Subcutaneous adipose tissue (tissue), 4 donors: ENCODE data around the gene PIGN. TPM values are rescaled to one million over a fixed set of nuclear protein-coding genes. Genes with fewer than 3 reads are reported as not detected.

ENCODE experiments used
- total RNA-seq, 4 donors: library from RNA; depleted of rRNA; stranded (reverse); fragments of >200 nt; gene quantifications; one replicate each; pipeline ENCODE4 v1.1.0, GENCODE V29; 2016
- TF ChIP-seq, protein P1 (sequence below): fragments of 450-650 bp; IDR thresholded peaks from one replicate; pipeline ENCODE4 v1.5.1; 2016; ENCODE audit warnings: low read depth, mild to moderate bottlenecking, control low read depth, antibody characterized with exemption, moderate library complexity

Gene PIGN
- total RNA-seq, 4 donors from 2014 or later: 22.6 to 35.0 (median 31.3) TPM

DNA sequence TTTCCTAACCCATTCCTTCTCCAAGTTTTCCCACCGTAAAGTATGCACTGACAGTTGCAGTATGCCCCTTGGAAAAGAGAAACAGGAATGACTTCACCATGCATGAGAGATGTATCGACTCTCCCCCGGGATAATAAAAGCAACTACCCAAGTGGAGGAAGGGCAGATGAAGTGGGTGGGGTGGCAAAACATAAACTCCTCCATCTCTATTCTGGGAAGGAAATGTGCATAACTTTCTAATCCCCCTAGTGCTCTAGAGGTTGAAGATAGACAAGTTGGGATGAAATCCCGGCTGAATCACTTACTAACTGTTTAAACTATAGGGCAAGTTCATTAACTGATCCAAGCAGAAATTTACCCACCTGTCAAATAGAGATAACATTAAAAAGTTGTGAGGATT, 89.2 kb downstream of the PIGN start:
- TF ChIP-seq, protein P1, sequence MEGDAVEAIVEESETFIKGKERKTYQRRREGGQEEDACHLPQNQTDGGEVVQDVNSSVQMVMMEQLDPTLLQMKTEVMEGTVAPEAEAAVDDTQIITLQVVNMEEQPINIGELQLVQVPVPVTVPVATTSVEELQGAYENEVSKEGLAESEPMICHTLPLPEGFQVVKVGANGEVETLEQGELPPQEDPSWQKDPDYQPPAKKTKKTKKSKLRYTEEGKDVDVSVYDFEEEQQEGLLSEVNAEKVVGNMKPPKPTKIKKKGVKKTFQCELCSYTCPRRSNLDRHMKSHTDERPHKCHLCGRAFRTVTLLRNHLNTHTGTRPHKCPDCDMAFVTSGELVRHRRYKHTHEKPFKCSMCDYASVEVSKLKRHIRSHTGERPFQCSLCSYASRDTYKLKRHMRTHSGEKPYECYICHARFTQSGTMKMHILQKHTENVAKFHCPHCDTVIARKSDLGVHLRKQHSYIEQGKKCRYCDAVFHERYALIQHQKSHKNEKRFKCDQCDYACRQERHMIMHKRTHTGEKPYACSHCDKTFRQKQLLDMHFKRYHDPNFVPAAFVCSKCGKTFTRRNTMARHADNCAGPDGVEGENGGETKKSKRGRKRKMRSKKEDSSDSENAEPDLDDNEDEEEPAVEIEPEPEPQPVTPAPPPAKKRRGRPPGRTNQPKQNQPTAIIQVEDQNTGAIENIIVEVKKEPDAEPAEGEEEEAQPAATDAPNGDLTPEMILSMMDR: no peak

DNA sequence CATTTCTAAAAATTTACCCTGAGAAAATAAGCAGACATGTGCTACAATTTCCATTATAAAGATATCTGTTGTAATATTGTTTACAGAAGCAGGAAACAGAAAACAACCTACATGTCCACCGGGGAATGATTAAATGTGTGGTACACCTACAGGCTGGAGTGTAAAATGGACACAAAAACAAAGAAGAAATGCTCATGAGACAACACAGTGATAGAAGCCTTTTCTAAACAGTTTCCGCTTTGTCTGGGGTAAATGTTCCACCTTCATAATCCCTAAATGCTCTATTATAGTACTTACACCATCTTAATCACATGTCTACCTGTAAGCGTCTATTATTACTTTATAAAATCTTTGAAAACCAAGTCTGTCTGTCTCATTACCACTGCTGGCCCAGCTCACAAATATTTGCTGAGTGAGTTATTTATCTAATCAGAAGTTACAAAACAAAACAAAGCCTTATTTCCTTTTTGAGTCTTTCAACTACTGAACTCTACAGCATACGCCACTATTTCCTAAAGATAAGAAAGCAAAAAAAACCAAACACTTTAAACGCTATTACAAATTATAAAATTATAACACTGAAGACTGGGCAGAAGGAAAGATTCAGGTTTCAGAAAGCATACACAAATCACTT, 95.3 kb downstream of the PIGN start:
- TF ChIP-seq, protein P1: no peak

DNA sequence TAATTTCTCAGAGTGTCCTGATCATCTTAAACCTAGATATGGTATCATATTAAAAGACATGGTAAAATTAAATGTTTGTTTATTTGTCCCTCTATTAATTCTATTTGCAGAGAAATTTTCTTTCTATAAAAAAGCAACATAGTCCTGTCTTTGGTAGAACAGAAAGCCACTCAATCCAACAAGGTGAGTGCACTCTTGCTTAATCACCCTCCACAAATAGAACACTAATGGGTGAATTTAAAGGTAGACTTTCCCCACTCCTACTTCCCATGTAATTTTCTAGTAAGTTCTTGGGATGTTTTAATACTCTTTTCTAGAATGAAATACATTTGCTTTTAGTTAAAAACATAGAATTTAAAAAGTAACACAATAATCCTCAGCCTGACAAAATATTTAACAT, 97.7 kb downstream of the PIGN start:
- TF ChIP-seq, protein P1: no peak

DNA sequence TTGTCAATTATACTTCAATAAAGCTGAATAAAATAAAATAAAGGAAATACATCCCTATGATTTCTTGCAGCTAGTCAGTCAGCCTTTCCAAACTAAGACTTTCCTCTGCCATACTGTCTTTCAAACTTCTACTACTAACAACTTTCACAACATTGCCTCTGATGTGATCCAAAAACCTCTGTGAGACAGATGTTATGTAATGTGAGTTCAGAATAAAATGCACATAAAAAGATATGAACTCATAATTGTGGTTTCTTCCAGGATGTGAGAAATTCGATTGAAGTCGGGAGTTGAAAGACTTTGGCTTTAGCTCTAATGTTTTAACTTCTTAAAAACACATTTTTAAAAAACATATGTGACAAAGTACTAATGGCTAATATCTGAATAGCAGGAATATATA, 98.7 kb downstream of the PIGN start:
- TF ChIP-seq, protein P1: no peak

DNA sequence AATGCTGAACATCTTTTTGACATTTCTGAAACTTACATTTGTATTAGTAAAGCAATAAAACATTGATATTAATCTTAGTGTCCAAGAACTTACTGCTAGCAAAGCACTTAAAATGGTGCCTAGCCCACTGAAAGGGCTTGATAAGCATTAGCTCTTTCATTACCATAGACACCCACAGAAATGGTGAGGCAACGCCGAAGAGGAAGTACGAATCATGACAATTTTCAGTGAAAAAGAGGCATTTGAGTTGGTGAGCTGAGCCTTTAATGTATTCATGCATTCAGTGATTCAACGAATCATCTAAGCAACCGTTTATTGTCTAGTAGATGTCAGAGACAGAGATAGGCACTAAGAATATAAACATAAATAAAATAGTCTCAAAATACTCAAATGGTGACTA, 101.1 kb downstream of the PIGN start:
- TF ChIP-seq, protein P1: no peak

DNA sequence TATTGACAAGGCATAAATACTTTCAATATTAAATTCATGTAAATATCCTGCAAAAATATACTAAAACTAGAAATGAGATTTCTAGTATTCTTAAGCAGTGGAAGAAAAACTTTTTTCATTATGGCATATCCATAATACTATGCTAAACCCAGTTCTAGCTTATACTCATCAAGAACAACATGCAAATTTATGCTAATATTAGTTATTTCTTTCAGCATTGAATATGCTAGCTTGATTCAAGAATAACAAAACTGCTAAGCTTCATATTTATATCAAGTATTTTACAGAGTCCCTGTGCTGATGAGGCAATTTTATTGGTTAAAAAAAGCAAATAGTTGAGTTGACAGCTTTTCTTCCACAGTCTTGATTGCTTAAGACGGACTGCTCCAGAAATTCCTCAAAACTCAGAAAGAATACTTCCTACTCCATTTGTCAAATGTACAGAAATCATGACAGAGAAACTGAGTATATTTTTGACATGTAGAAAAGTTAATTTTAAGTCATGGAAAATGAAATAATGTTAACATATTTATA, 105.0 kb downstream of the PIGN start:
- TF ChIP-seq, protein P1: no peak

DNA sequence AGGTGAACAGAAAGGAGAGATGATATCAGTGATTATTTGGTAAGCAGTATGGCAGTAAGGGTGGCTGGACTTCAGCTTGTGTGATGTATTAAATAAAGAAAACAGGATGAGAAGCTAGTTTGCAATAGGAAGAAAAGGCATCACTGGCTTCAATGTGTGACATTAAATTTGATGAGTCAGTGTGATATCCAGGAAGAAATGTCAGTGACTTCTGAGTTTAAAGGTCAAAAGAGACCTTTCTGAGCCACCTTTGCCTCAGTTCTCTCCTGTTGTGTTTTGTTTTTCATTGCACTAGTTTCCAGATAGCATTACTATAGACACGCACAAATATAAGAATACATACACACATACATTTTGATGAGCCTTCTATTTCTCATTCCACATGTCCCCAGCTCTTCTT, 105.6 kb downstream of the PIGN start:
- TF ChIP-seq, protein P1: no peak
